SK-N-SH (cell line): ENCODE results near the gene DUSP9. TPM values are rescaled to one million over a fixed set of nuclear protein-coding genes. Genes with fewer than 3 reads are reported as not detected.
A peak's percentile ranks its signal among the peaks of the same experiment; 100 is the strongest.

Experiments
- CTCF ChIA-PET: fragments of 300-600, 350-600 bp; formaldehyde crosslinking; extraction: SDS; loops from one replicate; lab custom pipeline; 2021; lab: Yijun Ruan, JAX
- POLR2A ChIA-PET: fragments of 350-600 bp; sonication (Branson Sonifier 250); formaldehyde crosslinking; extraction: SDS; loops from one replicate; lab custom pipeline; 2020; ENCODE audit warnings: antibody characterized with exemption, inconsistent platforms; lab: Yijun Ruan, JAX
- DNase-seq: peaks from one replicate; pipeline ENCODE4 v3.0.0; 2012
- H2AFZ ChIP-seq: fragments of 200-600 bp; sonication (generic); 2 replicates; pipeline ENCODE4 v1.8.1; 2016; ENCODE audit warnings: antibody characterized with exemption, mild to moderate bottlenecking, low read depth
- H3F3A ChIP-seq: fragments of 200-600 bp; sonication (generic); replicated peaks from 2 replicates; pipeline ENCODE3; 2016; ENCODE audit warnings: antibody characterized with exemption, mild to moderate bottlenecking; ENCODE audit not compliant: insufficient read depth
- H3K27ac ChIP-seq, 2 experiments: fragments of 200-500 bp in 1 of 2; fragments of 200-600 bp in 1 of 2; sonication (Bioruptor generic) in 1 of 2; sonication (generic), shearing (Covaris generic) in 1 of 2; 2 replicates each; pipeline versions ENCODE4 v1.5.1 to v1.6.1; 2014 to 2016; ENCODE audit warnings: low read depth in 2 of 2, inconsistent platforms in 1 of 2, low read length in 1 of 2, mild to moderate bottlenecking in 1 of 2, mixed read lengths in 1 of 2
- H3K27me3 ChIP-seq: fragments of 200-600 bp; sonication (generic), shearing (Covaris generic); 2 replicates; pipeline ENCODE4 v1.6.1; 2016; ENCODE audit warnings: mixed run types; ENCODE audit not compliant: insufficient read depth
- H3K36me3 ChIP-seq, 2 experiments: fragments of 200-500 bp in 1 of 2; fragments of 200-600 bp in 1 of 2; sonication (Bioruptor generic) in 1 of 2; sonication (generic) in 1 of 2; replicated peaks in 1 of 2; 2 replicates each; pipeline versions ENCODE3 to v1.5.1; 2014 to 2016; ENCODE audit warnings: low read length in 1 of 2, mild to moderate bottlenecking in 1 of 2; ENCODE audit not compliant: insufficient read depth in 2 of 2, control insufficient read depth in 1 of 2
- H3K4me1 ChIP-seq, 2 experiments: fragments of 200-500 bp in 1 of 2; fragments of 200-600 bp in 1 of 2; sonication (Bioruptor generic) in 1 of 2; sonication (generic), shearing (Covaris generic) in 1 of 2; 2 replicates each; pipeline versions ENCODE4 v1.5.1 to v1.6.1; 2014 to 2016; ENCODE audit warnings: low read depth in 1 of 2, low read length in 1 of 2, mixed run types in 1 of 2; ENCODE audit not compliant: insufficient read depth in 2 of 2, control insufficient read depth in 1 of 2
- H3K4me2 ChIP-seq: fragments of 200-600 bp; sonication (generic), shearing (Covaris generic); 2 replicates; pipeline ENCODE4 v1.6.1; 2017; ENCODE audit warnings: mixed run types
- H3K4me3 ChIP-seq, 2 experiments: fragments of 200-500 bp in 1 of 2; fragments of 200-600 bp in 1 of 2; sonication (Bioruptor generic) in 1 of 2; sonication (generic), shearing (Covaris generic) in 1 of 2; 2 replicates each; pipeline versions ENCODE4 v1.5.1 to v1.8.1; 2014 to 2016; ENCODE audit warnings: low read depth in 2 of 2, inconsistent platforms in 1 of 2, low read length in 1 of 2, mild to moderate bottlenecking in 1 of 2, mixed read lengths in 1 of 2, moderate library complexity in 1 of 2
- H3K79me2 ChIP-seq: fragments of 200-600 bp; sonication (generic); 2 replicates; pipeline ENCODE4 v1.8.1; 2017; ENCODE audit warnings: mild to moderate bottlenecking; ENCODE audit not compliant: insufficient read depth
- H3K9ac ChIP-seq: fragments of 200-600 bp; sonication (generic); 2 replicates; pipeline ENCODE4 v1.6.1; 2017; ENCODE audit warnings: mixed run types
- H3K9me2 ChIP-seq: fragments of 200-600 bp; sonication (generic); 2 replicates; pipeline ENCODE4 v1.6.1; 2017; ENCODE audit warnings: mixed run types
- H3K9me3 ChIP-seq: fragments of 200-600 bp; sonication (generic); 2 replicates; pipeline ENCODE4 v1.6.1; 2017; ENCODE audit warnings: mixed run types, mild to moderate bottlenecking, moderate library complexity
- H4K20me1 ChIP-seq: fragments of 200-600 bp; sonication (generic); 2 replicates; pipeline ENCODE4 v1.6.1; 2017; ENCODE audit warnings: mild to moderate bottlenecking, mixed run types; ENCODE audit not compliant: insufficient read depth
- CTCF ChIP-seq: fragments of 200-600 bp; sonication (generic); IDR thresholded peaks from 2 replicates; pipeline ENCODE4 v1.6.1; 2017; ENCODE audit warnings: antibody characterized with exemption, mild to moderate bottlenecking, moderate library complexity
- EZH2phosphoT487 ChIP-seq: fragments of 200-600 bp; sonication (generic); IDR thresholded peaks from 2 replicates; pipeline ENCODE4 v1.6.1; 2017; ENCODE audit warnings: low read depth, mixed run types, mild to moderate bottlenecking, antibody characterized with exemption, moderate library complexity, borderline replicate concordance
- FOSL2 ChIP-seq: IDR thresholded peaks from 2 replicates; pipeline ENCODE4 v1.4.0; 2012; ENCODE audit warnings: low read depth, mild to moderate bottlenecking, moderate library complexity, borderline replicate concordance
- FOXJ3 ChIP-seq: sonication (generic); formaldehyde crosslinking; IDR thresholded peaks from 2 replicates; pipeline ENCODE4 v1.5.1; 2020; ENCODE audit warnings: mild to moderate bottlenecking, missing genetic modification reagents
- FOXM1 ChIP-seq: IDR thresholded peaks from 2 replicates; pipeline ENCODE4 v1.4.0; 2012; ENCODE audit warnings: low read depth, mild to moderate bottlenecking
- IRF3 ChIP-seq: fragments of 150-350 bp; IDR thresholded peaks from 2 replicates; pipeline ENCODE4 v1.6.1; 2016; ENCODE audit warnings: mild to moderate bottlenecking, low read depth, low read length
- JUND ChIP-seq: IDR thresholded peaks from 2 replicates; pipeline ENCODE4 v1.4.0; 2012
- MAX ChIP-seq: IDR thresholded peaks from 2 replicates; pipeline ENCODE4 v1.4.0; 2012; ENCODE audit warnings: low read depth
- MXI1 ChIP-seq: IDR thresholded peaks from 2 replicates; pipeline ENCODE4 v1.6.1; 2012; ENCODE audit warnings: mild to moderate bottlenecking, low read depth, low read length, improper control_type of control experiment
- POLR2AphosphoS5 ChIP-seq: IDR thresholded peaks from 2 replicates; pipeline ENCODE4 v1.6.1; 2012; ENCODE audit warnings: low read depth, low read length
- RCOR1 ChIP-seq: fragments of 150-350 bp; IDR thresholded peaks from 2 replicates; pipeline ENCODE4 v1.6.1; 2017; ENCODE audit warnings: antibody characterized with exemption, low read length
- SIN3A ChIP-seq: IDR thresholded peaks from 2 replicates; pipeline ENCODE4 v1.6.1; 2012; ENCODE audit warnings: low read depth, mild to moderate bottlenecking, low read length, moderate library complexity, borderline replicate concordance
- TEAD4 ChIP-seq: IDR thresholded peaks from 2 replicates; pipeline ENCODE4 v1.4.0; 2012; ENCODE audit warnings: mild to moderate bottlenecking, borderline replicate concordance; ENCODE audit not compliant: insufficient read depth
- USF1 ChIP-seq: IDR thresholded peaks from 2 replicates; pipeline ENCODE4 v1.4.0; 2012; ENCODE audit warnings: low read depth, borderline replicate concordance
- USF2 ChIP-seq: fragments of 150-350 bp; IDR thresholded peaks from 2 replicates; pipeline ENCODE4 v1.6.1; 2017; ENCODE audit warnings: antibody characterized with exemption, low read length, low read depth, borderline replicate concordance
- YY1 ChIP-seq: IDR thresholded peaks from 2 replicates; pipeline ENCODE4 v1.4.0; 2012; ENCODE audit warnings: low read depth, mild to moderate bottlenecking
- WGBS: methylation state at CpG from one replicate; pipeline ENCODE4 v1.1.6; 2017; ENCODE audit warnings: low lambda C conversion rate; 5-methylcytosine and 5-hydroxymethylcytosine counted together
- polyA plus RNA-seq, 3 experiments: library from polyadenylated mRNA; depleted of rRNA; stranded (reverse); fragments of >200 nt; gene quantifications; 2 replicates each; pipeline ENCODE4 v1.2.3, GENCODE V29; 2012

The DUSP9 gene
- polyA plus RNA-seq, 1 of the 3 experiments (the other 2 are of a cell fraction), result 0.05 TPM

GRCh38 chrX:153639177-153640044 is 7.6 kb upstream of the DUSP9 start:
- H3K9ac ChIP-seq, result no peak overlapping the region
- H3K27me3 ChIP-seq, result peaks cover 57% of the 10 kb centered on the region
- CTCF ChIA-PET, result interaction anchor here (1.2 to 1.9 kb wide), 8 partner anchors 28 to 169 kb away, joined by 3 to 11 read pairs (median 4); partner anchors contain the start of gene HAUS7
- H3K9me3 ChIP-seq, result no peaks in the 10 kb centered on the region
- no peaks in the 10 kb centered on the region for H3K36me3 ChIP-seq
- peak overlapping the region in 1 of 2 experiments; percentile 47; a peak in 1 of 4 replicates for H3K27ac ChIP-seq
- 42% methylated on average over 17 of the region's 28 CpGs for WGBS
- H3F3A ChIP-seq, result no peaks in the 10 kb centered on the region
- H3K79me2 ChIP-seq, result no peaks in the 10 kb centered on the region
- DNase-seq, result no peak
- no peaks in the 10 kb centered on the region for H3K9me2 ChIP-seq
- no peaks in the 10 kb centered on the region for H4K20me1 ChIP-seq
- peaks cover 0 to 22% of the 10 kb centered on the region in 2 experiments; a peak in 1 of 4 replicates for H3K4me1 ChIP-seq
- POLR2A ChIA-PET, result interaction anchor here (0.6 kb wide), 1 partner anchor 262 kb away, joined by 3 read pairs; no protein-coding TSS in a partner anchor
- no peak overlapping the region for H3K4me3 ChIP-seq
- no peak overlapping the region for H2AFZ ChIP-seq
- H3K4me2 ChIP-seq, result no peak overlapping the region
- TF ChIP-seq POLR2AphosphoS5 (no peak), RCOR1 (no peak), IRF3 (no peak), CTCF (no peak), JUND (no peak), MXI1 (no peak), TEAD4 (no peak), MAX (no peak), EZH2phosphoT487 (no peak), FOSL2 (no peak), FOXM1 (no peak), YY1 (no peak), USF2 (no peak), USF1 (no peak), FOXJ3 (CRISPR knock-in tag) (no peak), SIN3A (no peak)
- TF ChIP-seq, all 33 proteins: peak for 0
